NCI-H2196 (cell line): ENCODE measurements around the gene ZBTB49.

Experiments used
- DNase-seq: peaks from one replicate; lab custom pipeline; 2025; ENCODE audit not compliant: unreplicated experiment; lab: John Stamatoyannopoulos, UW

Gene ZBTB49

DNA sequence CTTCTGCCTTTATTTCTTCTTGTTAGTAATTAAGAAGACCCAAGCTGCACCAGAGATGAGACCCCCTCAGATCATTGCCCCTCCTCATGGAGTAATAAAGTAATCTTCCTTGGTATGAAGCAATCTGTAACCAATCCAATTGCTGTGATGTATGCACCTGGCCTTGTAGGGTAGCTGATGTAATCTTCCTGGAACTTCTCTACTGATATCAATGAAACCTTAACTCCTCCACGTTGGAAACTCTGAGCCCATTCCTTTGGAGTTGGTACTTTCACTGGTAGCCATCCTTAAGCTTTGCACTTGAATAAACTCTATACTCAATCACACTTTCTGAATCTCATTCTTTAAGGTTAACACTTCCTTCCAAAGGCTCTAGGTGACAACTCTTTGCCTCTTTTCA lies 65.3 kb downstream of the ZBTB49 start:
- no peak for DNase-seq

DNA sequence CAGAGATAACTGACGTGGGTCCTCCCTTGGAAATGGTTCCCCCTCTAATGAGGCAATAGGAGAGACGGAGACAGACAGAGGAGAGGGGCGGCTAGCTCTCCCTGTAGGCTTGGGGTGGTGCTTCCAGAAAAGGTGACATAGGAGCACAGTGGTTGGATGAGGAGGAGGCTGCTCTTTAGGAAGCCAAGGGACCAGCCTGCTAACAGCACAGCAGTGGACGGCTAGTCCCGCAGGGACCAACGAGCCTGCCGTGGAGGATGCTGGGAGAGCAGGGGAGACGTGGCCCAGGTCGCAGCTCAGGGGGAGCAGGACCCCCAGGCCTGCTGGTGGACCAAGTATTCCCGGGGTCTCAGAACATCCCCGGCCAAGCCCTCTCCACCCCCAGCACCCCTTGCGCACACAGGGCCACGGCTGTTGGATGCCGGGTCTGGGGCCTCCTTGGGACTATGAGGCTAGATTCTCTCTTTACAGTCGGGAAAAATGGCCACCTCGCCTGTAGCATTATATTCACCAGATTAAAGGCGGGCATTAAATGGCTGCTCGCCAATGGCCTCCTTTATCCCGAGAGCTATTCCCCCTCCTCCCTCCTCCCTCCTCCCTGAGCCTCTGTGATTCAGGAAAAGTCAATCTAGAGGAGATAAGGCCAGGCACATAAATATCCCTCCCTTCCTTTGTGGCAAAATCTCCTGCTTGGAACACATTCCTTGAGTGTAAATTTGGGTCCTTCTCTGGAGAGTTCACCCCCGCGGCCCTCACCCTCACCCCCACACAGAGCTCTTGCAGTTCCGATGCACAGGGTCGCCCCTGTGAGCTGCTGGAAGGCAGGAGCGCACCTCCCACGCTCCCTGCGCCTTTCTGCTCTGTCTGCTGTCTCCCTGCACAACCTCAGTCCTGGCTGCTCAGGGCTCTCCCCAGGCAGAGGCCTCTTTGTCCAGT lies 66.3 kb downstream of the ZBTB49 start:
- no peak for DNase-seq

DNA sequence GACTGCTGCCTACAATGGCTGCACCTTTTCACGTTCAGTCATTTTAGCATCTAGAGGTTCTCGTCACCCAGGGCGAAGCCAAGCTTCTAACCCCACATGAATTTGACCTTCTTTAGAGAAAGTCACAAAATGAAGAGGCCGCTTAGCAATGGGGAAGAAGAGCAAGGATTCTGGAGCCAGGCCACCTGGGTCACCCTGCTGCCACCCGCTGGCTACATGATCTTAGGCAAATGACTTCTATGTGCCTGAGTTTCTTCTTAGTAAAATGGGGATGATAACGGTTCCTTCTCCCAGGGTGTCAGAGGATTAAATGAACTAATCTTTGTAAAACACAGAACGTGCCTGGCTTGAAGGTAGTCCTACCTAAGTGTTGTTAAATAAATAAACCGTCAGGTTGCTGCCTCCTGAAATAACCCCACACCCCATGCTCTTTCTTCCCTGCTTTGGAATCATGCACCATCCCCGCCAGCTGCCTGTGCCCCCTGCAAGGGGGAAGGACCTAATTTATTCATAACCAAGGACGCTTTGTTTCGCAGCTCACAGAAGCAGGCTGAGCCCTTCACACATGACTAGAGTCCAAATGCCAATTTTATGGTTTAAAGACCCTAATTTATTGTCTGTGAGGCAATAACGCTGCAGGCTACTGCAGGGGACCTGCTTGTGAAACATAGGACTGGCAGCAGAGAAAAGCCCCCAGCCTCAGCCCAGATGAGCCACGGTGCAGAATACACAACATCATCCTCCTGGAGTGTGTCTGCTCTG lies 68.2 kb downstream of the ZBTB49 start:
- DNase-seq, result no peak

DNA sequence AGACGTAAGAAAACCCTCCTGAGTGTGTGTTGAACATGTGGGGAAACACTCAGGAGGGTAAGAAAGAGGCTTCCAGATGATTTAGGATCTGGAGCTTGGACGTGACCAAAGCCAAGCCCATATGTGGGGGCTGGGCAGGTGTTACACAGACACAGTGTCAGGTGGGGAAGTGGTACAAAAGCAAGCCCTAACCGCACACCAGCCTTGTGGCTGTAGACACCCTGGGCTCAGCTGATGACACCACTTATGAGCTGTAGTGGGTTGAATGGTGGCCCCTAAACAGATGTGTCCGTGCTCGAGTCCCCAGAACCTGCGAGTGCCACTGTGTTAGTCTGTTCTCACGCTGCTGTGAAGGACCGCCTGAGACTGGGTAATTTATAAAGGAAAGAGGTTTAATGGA lies 71.8 kb downstream of the ZBTB49 start:
- no peak for DNase-seq

DNA sequence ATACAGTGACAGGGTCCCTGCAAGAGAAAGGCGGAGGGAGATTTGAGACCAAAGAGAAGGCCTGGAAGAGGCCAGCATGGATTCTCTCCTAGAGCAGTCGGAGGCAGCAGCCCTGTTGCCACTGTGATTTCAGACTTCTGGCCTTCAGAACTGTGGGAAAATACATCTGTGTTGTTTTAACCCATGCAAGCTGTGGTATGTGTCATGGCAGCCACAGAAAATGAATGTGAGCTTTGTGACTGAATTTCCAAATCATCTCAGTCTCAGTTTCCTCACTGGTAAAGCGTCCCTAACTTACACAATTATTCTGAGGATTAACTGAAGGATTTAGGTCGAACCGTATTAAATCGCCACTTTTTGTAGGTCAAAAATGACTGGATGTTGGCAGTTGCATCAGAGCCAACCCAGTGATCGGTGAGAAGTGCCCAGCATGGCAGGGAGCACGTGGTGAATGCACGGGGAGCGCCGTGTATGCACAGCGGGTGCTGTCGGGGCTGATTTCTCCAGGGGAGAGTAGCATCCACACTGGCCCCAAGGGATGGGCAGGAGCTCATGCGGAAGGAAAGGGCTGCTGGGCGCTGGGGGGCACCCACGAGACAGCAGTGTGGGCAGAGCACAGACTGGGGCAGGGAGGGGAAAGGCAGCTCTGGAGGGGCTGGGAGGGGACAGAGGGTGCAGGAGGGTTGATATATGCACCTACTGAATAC lies 73.1 kb downstream of the ZBTB49 start:
- no peak for DNase-seq

DNA sequence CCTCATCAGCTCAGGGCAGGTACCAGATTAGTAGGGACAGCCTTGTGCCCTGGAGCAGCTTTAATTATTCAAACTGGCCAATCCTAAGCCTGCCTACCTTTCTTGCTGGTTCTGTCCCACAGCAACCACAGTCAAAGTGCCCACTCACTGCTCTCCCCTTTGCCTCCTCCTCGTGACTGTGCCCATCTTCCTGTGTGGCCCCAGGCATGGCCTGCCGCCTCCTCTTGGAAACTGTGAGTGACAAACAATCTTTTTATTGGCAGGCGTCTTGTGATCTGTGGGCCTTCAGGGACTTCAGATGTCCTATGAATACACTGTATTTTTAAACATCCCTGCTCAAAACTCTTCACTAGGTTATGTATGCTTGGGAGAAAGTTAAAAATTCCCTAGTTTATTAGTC lies 74.0 kb downstream of the ZBTB49 start:
- DNase-seq, result no peak

DNA sequence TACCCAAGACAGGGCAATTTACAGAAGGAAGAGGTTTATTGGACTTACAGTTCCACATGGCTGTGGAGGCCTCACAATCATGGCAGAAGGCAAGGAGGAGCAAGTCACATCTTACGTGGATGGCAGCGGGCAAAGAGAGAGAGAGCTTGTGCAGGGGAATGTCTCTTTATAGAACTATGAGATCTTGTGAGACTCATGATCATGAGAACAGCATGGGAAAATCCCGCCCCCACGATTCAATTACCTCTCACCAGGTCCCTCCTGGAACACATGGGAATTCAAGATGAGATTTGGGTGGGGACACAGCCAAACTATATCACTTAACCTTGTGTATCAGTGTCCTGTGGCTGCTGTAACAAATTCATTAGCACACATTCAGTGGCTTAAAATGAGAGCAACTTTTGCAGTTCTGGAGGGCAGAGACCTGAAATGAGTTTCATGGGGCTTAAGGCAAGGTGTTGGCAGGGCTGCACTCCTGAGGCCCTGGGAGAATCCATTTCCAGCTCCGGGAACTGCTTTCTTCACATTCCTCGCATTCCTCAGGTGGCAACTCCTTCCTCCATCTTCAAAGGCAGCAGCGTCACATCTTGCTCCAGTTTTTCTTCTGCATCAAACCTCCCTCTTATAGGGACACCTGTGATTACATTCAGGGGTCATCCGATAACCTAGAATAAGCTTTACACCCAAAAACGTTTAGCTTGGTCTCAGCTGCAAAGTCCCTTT lies 74.6 kb downstream of the ZBTB49 start:
- no peak for DNase-seq

DNA sequence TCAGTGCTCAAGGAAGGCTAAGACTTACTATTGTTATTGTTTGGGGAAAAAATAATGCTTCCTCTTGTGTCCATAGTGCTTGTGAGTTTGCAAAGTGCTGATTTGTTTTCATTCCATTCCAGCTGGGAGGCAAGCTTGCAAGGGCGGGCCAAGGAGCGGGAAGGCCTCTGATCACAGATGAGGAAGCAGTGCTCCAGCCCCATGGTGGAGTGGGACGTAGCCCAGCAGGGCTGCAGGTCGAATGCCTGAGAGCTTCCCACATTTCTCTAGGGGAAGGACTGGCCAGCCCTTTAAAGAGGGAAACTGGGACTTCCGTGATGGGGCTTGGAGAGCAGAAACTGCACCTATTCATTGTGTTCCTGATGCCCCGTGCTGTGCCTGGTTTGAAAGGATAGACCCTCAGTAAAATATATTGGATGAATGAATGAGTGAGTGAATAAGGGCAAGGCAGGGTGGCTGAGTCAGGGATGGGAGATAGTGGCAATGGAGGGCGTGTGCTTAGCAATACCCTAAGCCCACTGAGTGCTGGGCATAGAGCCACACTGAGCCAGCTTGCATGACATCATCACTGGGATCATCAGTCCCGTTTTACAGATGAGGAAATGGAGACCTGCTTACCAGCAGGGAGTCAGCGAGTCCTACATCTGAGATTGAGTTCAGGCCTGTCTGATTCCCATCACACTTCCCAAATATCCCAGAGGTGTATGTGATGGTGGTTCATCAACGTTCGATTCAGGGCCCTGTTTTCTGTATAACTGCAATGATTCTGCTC lies 78.9 kb downstream of the ZBTB49 start:
- DNase-seq, result no peak
